T-helper 17 cell (primary cell): ENCODE data around the gene ZNF609. TPM values are rescaled to one million over a fixed set of nuclear protein-coding genes. Genes with fewer than 3 reads are reported as not detected.

Experiments used
- ATAC-seq: fragments of 150-1000 bp; cut with Tn5 transposase; 2 replicates; pipeline ENCODE4 v1.10.0; 2021; ENCODE audit warnings: mild to moderate bottlenecking, moderate library complexity
- DNase-seq, 3 donors: peaks; one replicate each; pipeline versions ENCODE4 v3.0.0 to v3.0.0-alpha.2; 2020 to 2021
- H3K9me3 ChIP-seq: one replicate; pipeline ENCODE4 v1.7.0; 2013; ENCODE audit warnings: low read length, mild to moderate bottlenecking; ENCODE audit not compliant: control insufficient read depth, poor library complexity, severe bottlenecking
- H3K27ac Mint-ChIP-seq: one replicate; pipeline ENCODE4 v1.8.0; 2022; ENCODE audit warnings: mild to moderate bottlenecking, moderate library complexity, mixed read lengths
- H3K27me3 Mint-ChIP-seq: one replicate; pipeline ENCODE4 v1.8.0; 2022; ENCODE audit warnings: mixed read lengths
- H3K36me3 Mint-ChIP-seq: one replicate; pipeline ENCODE4 v1.8.0; 2022; ENCODE audit warnings: low read depth, mixed read lengths
- H3K4me1 Mint-ChIP-seq: one replicate; pipeline ENCODE4 v1.8.0; 2022; ENCODE audit warnings: mild to moderate bottlenecking, mixed read lengths
- H3K4me3 Mint-ChIP-seq: one replicate; pipeline ENCODE4 v1.8.0; 2022; ENCODE audit warnings: mild to moderate bottlenecking, moderate library complexity, mixed read lengths
- total RNA-seq, 4 donors: library from RNA in 2 of 4; stranded (reverse) in 2 of 4; gene quantifications; one replicate each; pipeline ENCODE4 v1.2.3 and lab custom pipeline; 2022 to 2026

The ZNF609 gene
- total RNA-seq, 2 donors from 2014 or later = 37.6 to 43.2 TPM

DNA sequence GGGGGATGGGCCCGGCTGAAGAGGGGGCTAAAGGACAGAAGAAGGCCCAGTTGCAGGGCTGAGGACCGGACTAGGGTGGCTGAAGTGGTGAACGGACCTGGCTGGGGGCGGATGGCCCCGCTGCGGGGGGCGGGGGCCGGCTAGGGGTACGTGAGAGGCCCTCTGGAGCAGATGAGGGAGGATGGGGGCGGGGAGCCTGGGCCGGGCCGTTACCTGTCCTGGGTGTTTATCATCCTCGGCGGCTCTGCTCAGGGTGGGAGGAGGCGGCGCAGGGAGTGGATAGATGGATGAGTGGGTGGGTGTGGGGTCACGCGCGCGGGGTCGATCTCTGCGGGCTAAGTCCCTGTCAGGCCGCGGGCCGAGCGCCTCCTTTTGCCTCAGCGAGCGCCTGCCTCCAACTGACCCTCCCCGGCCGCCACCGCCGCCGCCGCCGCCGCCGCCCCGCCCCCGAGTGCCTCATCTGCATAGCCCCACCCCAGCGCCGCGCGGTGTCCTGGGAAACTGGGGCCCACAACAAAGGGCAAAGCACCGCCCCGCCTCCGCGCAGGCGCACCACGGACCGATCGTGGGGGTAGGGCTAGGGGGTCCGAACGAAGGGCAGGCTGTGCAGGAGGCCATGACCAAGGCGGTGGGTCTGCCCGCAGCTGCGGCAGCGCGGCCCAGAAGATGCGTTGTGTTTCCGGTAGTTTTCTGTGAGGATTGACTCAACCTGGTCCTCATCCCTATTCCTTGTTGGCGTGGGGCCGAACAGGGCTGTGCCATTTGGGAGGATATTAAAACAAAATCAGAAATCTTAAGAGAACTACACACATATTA lies 242.6 kb downstream of the ZNF609 start:
- H3K4me1 Mint-ChIP-seq = peaks cover 56% of the 10 kb centered on the region
- no peaks in the 10 kb centered on the region for H3K9me3 ChIP-seq

DNA sequence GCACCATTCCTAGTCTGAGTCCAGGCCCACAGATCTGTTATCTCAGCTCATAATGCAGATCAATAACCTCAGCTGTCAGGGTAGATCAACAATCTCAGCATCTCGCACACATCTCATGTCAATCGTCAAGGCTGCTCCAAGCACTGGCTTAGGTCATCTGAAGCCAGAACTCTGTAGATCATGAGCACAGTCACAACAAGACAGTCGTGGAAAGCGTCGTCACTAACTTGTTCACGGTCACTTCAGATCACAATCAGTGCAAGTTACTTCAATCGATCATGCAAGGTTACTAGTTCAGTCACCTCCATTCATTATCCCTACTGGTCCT lies 243.2 kb downstream of the ZNF609 start:
- Mint-ChIP-seq H3K27ac (peak overlapping the region; percentile 92), H3K4me1 (peaks cover 51% of the 10 kb centered on the region), H3K36me3 (peaks cover 3% of the 10 kb centered on the region), H3K27me3 (no peaks in the 10 kb centered on the region), H3K4me3 (peak overlapping the region; percentile 95)
- no peak for DNase-seq
- no peaks in the 10 kb centered on the region for H3K9me3 ChIP-seq
- ATAC-seq = peak; percentile 4

More for the DNA sequence above, 242.6 kb downstream of the ZNF609 start:
- peak; percentile 90 to 94 (median 93) for DNase-seq
- peak overlapping the region; percentile 92 for H3K27ac Mint-ChIP-seq
- H3K27me3 Mint-ChIP-seq = no peaks in the 10 kb centered on the region
- peak; percentile 97 for ATAC-seq
- peak overlapping the region; percentile 95 for H3K4me3 Mint-ChIP-seq
- H3K36me3 Mint-ChIP-seq = peaks cover 3% of the 10 kb centered on the region

DNA sequence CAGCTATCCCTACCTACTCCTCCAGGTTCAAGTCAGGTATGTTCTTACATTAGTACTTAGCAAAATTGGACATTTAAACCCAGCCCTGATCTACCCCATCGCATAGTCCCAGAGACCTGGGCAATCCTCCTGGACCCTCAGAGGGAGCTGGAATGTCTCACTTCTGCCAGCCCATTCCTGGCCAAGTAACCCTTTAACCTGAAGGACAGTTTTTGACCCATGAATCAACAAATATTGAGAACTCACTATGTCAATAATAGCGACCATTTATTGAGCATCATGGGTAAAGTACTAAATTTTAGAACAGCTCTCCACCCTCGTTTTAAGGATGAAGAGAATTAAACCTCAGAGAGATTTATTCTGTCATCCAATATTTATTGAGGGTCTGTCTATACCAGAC lies 244.6 kb downstream of the ZNF609 start:
- DNase-seq (no peak), ATAC-seq (no peak)
- no peaks in the 10 kb centered on the region for H3K27me3 Mint-ChIP-seq
- no peak overlapping the region for H3K4me3 Mint-ChIP-seq
- H3K27ac Mint-ChIP-seq = no peak overlapping the region
- peaks cover 38% of the 10 kb centered on the region for H3K4me1 Mint-ChIP-seq
- H3K36me3 Mint-ChIP-seq = peaks cover 3% of the 10 kb centered on the region
- no peaks in the 10 kb centered on the region for H3K9me3 ChIP-seq

DNA sequence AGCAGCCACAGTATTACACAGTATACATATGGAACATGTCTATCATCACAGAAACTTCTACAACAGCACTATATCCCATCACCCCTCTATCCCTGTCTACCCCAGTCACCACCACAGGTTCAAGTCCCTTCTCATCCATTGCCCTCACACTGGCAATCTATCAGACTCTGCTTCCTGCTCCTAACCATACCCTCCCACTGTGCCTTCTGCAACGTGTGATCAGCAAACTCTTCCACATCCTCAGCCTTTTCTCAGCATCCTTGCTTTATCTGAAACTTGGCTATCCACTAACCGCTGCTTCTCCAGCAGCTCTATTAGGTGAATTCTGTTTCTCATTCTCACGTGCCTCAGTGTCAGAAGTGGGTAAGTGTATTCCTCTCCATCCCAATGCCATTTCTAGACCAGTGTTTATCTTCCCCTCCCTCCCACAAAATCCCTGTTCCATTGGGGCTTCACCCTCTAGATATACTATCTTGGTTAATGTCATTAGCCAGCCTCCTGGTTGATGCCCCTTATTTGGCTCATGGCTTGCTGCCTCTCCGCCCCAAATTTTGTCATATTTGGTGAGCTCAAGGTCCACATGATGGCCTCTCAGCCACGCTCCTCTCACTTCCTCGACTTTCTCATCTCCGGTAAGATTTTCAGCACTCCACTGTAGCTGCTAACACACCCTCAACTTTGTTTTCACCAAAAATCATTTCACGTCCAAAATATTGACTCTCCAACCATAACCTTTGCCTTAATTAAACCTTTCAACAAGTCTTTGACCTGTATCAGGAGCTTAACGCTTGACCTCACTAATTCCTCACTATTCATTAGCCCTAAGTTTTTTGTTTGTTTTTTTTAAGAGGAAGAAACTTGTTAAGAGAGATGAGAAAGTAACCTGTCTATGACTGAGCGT lies 245.9 kb downstream of the ZNF609 start:
- H3K4me1 Mint-ChIP-seq = peaks cover 30% of the 10 kb centered on the region
- H3K9me3 ChIP-seq = no peaks in the 10 kb centered on the region
- peak overlapping the region; percentile 39 for H3K4me3 Mint-ChIP-seq
- H3K27ac Mint-ChIP-seq = peak overlapping the region; percentile 61
- no peaks in the 10 kb centered on the region for H3K27me3 Mint-ChIP-seq
- no peak for DNase-seq
- peaks cover 2% of the 10 kb centered on the region for H3K36me3 Mint-ChIP-seq
- no peak for ATAC-seq

DNA sequence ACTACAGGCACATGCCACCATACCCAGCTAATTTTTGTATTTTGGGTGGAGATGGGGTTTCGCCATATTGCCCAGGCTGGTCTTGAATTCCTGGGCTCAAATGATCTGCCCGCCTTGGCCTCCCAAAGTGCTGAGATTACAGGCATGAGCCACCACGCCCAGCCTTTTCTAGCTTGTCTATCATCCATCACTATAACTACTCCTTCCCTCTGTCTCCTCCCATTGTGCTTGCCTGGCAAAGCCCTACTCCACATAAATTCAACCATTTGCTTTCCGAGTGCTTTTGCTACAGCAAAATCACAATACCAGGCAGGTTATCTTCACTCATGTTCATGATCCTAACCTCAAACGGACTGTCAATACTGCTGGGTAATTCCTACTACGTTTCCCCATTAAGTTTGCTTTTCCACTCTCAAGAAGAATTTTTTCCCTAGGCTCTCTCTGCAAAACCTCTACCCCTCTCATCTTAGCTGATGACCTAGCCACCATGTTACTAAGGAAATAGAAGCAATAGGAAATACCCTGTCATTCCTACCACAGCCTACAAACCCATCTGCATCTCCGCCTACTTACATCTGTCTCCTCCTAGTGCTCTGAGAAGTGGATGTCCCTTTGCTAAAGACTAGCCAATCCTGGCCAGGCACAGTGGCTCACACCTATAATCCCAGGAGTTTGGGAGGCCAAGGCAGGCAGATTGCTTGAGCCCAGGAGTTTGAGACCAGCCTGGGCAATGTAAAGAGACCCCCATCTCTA lies 250.5 kb downstream of the ZNF609 start:
- H3K4me1 Mint-ChIP-seq = peaks cover 8% of the 10 kb centered on the region
- H3K27me3 Mint-ChIP-seq = no peaks in the 10 kb centered on the region
- H3K9me3 ChIP-seq = no peaks in the 10 kb centered on the region
- H3K36me3 Mint-ChIP-seq = peaks cover 2% of the 10 kb centered on the region
- no peak for ATAC-seq
- DNase-seq = no peak
- H3K4me3 Mint-ChIP-seq = no peak overlapping the region
- no peak overlapping the region for H3K27ac Mint-ChIP-seq

DNA sequence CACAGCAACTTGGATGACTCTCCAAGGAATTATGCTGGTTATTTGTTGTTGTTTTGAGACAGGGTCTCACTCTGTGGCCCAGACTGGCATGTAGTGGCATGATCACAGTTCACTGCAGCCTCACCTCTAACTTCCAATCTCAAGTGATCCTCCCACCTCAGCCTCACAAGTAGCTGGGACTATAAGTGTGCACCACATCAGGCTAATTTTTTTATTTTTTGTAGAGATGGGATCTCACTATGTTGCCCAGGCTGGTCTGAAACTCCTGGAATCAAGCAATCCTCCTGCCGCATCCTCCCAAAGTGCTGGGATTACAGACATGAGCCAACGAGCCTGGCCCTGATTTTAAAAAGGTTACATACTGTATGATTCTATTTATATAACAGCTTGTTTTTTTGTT lies 252.0 kb downstream of the ZNF609 start:
- Mint-ChIP-seq H3K27me3 (no peaks in the 10 kb centered on the region), H3K4me3 (no peak overlapping the region), H3K4me1 (peaks cover 8% of the 10 kb centered on the region), H3K36me3 (peaks cover 2% of the 10 kb centered on the region), H3K27ac (no peak overlapping the region)
- ATAC-seq (no peak), DNase-seq (no peak)
- no peaks in the 10 kb centered on the region for H3K9me3 ChIP-seq

DNA sequence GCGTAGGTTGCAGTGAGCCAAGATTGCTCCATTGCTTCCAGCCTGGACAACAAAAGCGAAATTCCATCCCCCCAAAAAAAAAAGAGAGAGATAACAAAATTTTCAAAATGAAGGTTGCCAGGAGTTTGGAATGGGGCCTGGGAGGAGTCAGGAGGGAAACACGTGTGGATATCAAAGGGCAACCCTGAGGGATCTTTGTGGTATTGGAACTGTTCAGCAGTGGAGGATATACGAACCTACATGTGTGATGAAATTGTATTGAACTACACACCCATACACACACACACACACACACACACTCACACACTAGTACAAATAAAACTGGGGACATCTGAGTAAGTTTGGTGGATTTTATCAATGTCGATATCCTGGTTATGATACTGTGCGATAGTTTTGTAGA lies 253.2 kb downstream of the ZNF609 start:
- ATAC-seq (no peak), DNase-seq (no peak)
- Mint-ChIP-seq H3K4me1 (peaks cover 10% of the 10 kb centered on the region), H3K4me3 (no peak overlapping the region), H3K27ac (no peak overlapping the region), H3K36me3 (peaks cover 2% of the 10 kb centered on the region), H3K27me3 (no peaks in the 10 kb centered on the region)
- no peaks in the 10 kb centered on the region for H3K9me3 ChIP-seq

DNA sequence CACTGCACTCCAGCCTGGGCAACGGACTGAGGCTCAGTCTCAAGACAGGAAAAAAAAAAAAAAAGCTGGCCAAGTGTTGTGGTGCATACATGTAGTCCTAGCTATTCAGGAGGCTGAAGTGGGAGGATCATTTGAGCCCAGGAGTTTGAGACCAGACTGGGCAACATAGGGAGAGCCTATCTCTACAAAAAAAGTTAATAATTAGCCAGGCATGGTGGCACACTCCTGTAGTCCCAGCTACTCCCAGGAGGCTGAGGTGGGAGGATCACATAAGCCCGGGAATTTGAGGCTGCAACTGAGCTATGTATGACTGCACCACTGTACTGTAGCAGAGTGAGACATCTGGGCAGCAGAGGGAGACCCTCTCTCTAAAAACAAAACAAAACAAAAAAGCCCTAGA lies 256.1 kb downstream of the ZNF609 start:
- no peaks in the 10 kb centered on the region for H3K36me3 Mint-ChIP-seq
- no peak overlapping the region for H3K27ac Mint-ChIP-seq
- ATAC-seq (no peak), DNase-seq (no peak)
- H3K4me3 Mint-ChIP-seq = no peak overlapping the region
- H3K27me3 Mint-ChIP-seq = no peaks in the 10 kb centered on the region
- peaks cover 5% of the 10 kb centered on the region for H3K4me1 Mint-ChIP-seq
- H3K9me3 ChIP-seq = no peaks in the 10 kb centered on the region

DNA sequence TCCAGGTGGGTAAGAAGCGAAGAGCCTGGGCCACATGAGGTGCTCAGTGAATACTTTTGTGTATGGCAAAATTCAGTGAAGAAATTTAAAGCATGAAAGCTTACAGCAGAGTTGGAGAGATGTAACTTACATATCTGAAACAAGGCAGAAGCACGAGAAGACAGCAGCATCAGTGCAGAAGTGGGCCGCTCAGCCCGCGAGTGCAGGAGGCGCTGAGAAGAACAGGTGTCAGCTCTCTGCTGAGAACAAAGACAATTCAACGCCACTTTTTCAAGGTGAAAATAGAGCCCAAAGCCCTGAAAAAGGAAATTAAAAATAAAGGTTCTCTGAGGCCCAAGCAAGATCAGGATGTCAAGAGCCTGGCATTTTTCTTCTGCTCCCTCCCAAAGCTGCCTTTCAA lies 256.8 kb downstream of the ZNF609 start:
- H3K27me3 Mint-ChIP-seq = no peaks in the 10 kb centered on the region
- peaks cover 5% of the 10 kb centered on the region for H3K4me1 Mint-ChIP-seq
- no peak overlapping the region for H3K4me3 Mint-ChIP-seq
- no peaks in the 10 kb centered on the region for H3K9me3 ChIP-seq
- H3K27ac Mint-ChIP-seq = no peak overlapping the region
- H3K36me3 Mint-ChIP-seq = no peaks in the 10 kb centered on the region
- no peak for ATAC-seq
- no peak for DNase-seq

DNA sequence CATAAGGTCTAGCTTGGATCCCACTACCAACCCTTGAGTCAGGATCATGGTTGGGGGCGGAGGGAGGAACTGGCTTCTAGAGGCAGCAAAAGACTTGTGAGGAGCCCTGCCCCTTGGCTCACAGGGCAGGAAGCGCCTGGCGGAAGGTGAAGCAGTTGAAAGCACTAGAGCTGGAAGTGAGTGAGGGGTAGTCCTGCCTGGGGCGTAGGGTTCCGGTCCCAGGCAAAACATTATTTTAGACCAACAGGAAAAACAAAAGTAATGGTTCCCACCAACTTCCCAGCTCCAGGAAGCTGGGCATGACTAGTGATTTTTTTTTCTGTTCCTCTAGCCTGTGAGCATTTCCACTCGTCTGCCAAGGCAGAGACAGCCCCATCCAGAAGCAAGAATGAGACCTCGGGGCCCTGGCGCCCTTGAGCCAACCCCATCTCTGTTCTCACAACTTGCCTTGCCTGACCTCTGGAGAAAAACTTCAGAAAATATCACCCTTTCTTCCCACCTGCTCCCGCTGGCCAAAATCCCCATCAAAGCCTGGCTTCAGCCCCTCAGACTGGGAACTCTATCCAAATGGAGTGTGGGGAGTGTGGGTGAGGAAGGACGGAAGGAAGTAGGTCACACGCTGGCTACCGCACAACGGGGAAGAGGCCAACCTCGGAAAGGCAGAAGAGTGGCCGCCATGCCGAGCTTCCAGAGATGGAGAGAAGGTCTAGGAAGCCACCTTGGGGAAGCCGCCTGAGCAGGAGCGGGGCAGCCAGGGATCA lies 257.5 kb downstream of the ZNF609 start:
- H3K27ac Mint-ChIP-seq = no peak overlapping the region
- ATAC-seq (no peak), DNase-seq (no peak)
- peaks cover 5% of the 10 kb centered on the region for H3K4me1 Mint-ChIP-seq
- no peaks in the 10 kb centered on the region for H3K9me3 ChIP-seq
- H3K27me3 Mint-ChIP-seq = no peaks in the 10 kb centered on the region
- peak overlapping the region; percentile 5 for H3K4me3 Mint-ChIP-seq
- no peaks in the 10 kb centered on the region for H3K36me3 Mint-ChIP-seq

DNA sequence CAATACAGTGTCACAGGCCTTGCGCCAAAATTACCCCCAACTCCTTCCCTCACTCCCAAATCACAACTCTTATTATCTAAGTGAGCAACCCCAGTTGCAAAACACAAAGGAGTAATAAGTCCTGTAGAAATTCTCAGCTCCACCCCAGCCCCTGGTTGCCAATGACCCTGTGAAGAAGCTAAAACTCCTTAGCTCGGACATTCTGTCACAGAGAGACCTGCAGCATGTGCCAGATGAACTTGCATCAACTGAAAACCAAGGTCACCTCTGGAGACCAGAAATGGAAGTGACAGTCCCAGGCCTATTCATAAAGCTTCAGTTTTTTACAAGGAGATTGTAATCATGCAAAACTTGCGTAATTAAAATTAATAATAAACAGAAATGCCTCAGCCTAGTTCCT lies 259.8 kb downstream of the ZNF609 start:
- no peaks in the 10 kb centered on the region for H3K9me3 ChIP-seq
- H3K36me3 Mint-ChIP-seq = no peaks in the 10 kb centered on the region
- no peak overlapping the region for H3K4me3 Mint-ChIP-seq
- DNase-seq (no peak), ATAC-seq (no peak)
- no peaks in the 10 kb centered on the region for H3K27me3 Mint-ChIP-seq
- H3K4me1 Mint-ChIP-seq = peaks cover 5% of the 10 kb centered on the region
- no peak overlapping the region for H3K27ac Mint-ChIP-seq

DNA sequence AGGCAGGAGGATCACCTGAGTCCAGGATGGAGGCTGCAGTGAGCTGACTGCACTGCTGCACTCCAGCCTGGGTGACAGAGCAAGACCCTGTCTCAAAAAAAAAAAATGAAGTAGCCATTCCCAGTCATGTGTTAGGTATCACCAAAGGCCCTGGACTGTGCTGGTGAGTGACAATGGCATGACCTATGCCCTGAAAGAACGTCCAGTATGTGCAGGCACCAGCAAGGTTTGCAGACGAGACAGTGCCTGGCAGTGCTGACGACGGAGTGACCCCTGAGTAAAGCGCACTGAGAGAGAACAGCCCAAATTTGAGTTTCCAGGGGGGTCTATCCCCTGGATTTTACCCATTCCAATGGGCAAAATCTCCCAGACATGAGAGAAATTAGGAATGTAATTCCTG lies 269.8 kb downstream of the ZNF609 start:
- H3K36me3 Mint-ChIP-seq = peaks cover 3% of the 10 kb centered on the region
- H3K4me1 Mint-ChIP-seq = peaks cover 10% of the 10 kb centered on the region
- no peak overlapping the region for H3K27ac Mint-ChIP-seq
- DNase-seq = no peak
- no peaks in the 10 kb centered on the region for H3K9me3 ChIP-seq
- H3K4me3 Mint-ChIP-seq = no peak overlapping the region
- no peak for ATAC-seq
- peaks cover 19% of the 10 kb centered on the region for H3K27me3 Mint-ChIP-seq
